Mucosa of descending colon (tissue), 3 donors: Measurements from ENCODE around the gene RASSF5. TPM values are rescaled to one million over a fixed set of nuclear protein-coding genes. Genes with fewer than 3 reads are reported as not detected.
"Not testable (repeated sequence)": the region's sequence is repeated elsewhere in the genome, so short reads cannot be mapped to it uniquely, and the experiment has no call there.

Experiments used
- ATAC-seq: fragments of 200-7000 bp; cut with Tn5 transposase; one replicate; pipeline ENCODE4 v1.9.1; 2020; ENCODE audit warnings: mild to moderate bottlenecking, moderate library complexity
- DNase-seq, 3 donors: peaks; one replicate each; pipeline ENCODE4 v3.0.0-alpha.2; 2020
- H3K36me3 ChIP-seq: fragments of 200-600 bp; one replicate; pipeline ENCODE4 v1.8.0; 2021; ENCODE audit warnings: low read depth, mild to moderate bottlenecking
- H3K4me1 ChIP-seq: fragments of 200-600 bp; one replicate; pipeline ENCODE4 v1.8.0; 2021; ENCODE audit warnings: low read depth, mild to moderate bottlenecking
- H3K4me3 ChIP-seq: fragments of 200-600 bp; one replicate; pipeline ENCODE4 v1.8.0; 2021; ENCODE audit warnings: mild to moderate bottlenecking
- H3K9me3 ChIP-seq: fragments of 200-600 bp; one replicate; pipeline ENCODE4 v1.8.0; 2021; ENCODE audit warnings: mild to moderate bottlenecking
- intact Hi-C, 2 donors: fragments of 100-400 bp; cut with DNase I in 1 of 2; cut with micrococcal nuclease in 1 of 2; formaldehyde crosslinking; loops; one replicate each; pipeline versions ENCODE4 v1.11.0 to v1.11.1; 2022; cut with DNase I, micrococcal nuclease
- total RNA-seq, 3 donors: library from RNA; stranded (reverse); fragmentation: NEBNext Ultra II Directional in 2 of 3; extraction: Animal tissue kit (Norgen Biotek cat#: 25700) in 2 of 3; gene quantifications; one replicate each; pipeline versions ENCODE4 v1.2.1 to v1.2.4, GENCODE V29; 2021 to 2023
- TF ChIP-seq, protein P1 (sequence below): fragments of 200-600 bp; IDR thresholded peaks from one replicate; pipeline ENCODE4 v1.8.0; 2022; ENCODE audit warnings: antibody characterized with exemption, mild to moderate bottlenecking
- donor health status: DM: no; HTN: no; CAD: no; lungs with moderate emphysema.
- donor health status: DM: no; HTN: no; CAD: no.
- donor health status: DM: no; HTN: yes; CAD: no.

Gene RASSF5
- total RNA-seq, 3 donors from 2014 or later: 5.3 to 7.6 (median 5.8) TPM

DNA sequence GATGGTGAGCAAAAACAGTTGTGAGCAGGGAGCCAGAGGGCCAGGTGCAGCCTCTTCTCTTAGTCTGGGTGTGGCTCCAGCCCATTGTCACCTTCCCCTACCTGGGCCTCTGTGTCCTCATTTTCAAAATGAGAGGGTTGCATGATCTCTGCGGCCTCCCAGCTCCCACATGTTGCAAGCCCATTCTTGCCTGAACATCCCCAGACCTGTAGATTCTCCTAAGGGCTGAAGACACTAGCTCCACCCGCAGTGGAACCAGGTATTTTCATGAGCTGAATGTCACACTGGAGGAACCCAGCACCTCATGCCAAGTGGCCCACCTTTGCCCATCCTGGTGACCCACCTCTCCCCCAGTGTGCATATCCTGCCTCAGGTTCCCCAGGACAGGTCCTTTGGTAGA, 24.7 kb upstream of the RASSF5 start:
- DNase-seq (no peak), ATAC-seq (no peak)
- Histone ChIP-seq H3K36me3 (no peaks in the 10 kb centered on the region), H3K4me1 (no peaks in the 10 kb centered on the region), H3K9me3 (no peaks in the 10 kb centered on the region), H3K4me3 (no peak overlapping the region)
- TF ChIP-seq, protein P1, sequence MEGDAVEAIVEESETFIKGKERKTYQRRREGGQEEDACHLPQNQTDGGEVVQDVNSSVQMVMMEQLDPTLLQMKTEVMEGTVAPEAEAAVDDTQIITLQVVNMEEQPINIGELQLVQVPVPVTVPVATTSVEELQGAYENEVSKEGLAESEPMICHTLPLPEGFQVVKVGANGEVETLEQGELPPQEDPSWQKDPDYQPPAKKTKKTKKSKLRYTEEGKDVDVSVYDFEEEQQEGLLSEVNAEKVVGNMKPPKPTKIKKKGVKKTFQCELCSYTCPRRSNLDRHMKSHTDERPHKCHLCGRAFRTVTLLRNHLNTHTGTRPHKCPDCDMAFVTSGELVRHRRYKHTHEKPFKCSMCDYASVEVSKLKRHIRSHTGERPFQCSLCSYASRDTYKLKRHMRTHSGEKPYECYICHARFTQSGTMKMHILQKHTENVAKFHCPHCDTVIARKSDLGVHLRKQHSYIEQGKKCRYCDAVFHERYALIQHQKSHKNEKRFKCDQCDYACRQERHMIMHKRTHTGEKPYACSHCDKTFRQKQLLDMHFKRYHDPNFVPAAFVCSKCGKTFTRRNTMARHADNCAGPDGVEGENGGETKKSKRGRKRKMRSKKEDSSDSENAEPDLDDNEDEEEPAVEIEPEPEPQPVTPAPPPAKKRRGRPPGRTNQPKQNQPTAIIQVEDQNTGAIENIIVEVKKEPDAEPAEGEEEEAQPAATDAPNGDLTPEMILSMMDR: no peak
- intact Hi-C loops: no loop called here

DNA sequence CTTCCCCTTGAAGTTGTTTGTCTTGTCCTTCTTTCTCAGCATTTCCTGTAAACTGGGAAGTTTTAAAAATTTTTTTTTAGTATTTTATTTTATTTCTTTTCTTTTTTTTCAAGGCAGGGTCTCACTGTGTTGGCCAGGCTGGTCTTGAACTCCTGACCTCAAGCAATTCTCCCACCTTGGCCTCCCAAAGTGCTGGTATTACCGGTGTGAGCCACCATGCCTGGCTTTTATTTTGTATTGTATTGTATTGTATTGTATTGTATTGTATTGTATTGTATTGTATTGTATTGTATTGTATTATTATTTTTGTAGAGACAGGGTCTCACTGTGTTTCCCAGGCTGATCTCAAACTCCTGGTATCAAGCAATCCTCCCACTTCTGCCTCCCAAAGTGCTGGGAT, 23.5 kb upstream of the RASSF5 start:
- H3K4me1 ChIP-seq, ATAC-seq, DNase-seq, H3K9me3 ChIP-seq, H3K4me3 ChIP-seq, H3K36me3 ChIP-seq, intact Hi-C loops: not testable (repeated sequence)

DNA sequence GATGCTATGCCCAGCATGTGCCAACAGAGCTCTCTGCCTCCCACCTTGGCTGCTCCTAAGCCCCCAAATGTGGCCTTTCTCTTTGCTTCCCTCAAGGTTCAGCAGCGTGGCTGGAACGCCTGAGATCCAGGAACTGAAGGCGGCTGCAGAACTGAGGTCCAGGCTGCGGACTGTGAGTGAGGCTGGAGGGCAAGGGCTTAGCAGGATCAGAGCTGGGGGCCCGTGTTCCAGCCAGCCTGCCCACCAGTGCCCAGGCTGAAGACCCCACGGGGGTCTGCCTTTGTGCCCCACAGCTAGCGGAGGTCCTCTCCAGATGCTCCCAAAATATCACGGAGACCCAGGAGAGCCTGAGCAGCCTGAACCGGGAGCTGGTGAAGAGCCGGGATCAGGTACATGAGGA, 22.4 kb upstream of the RASSF5 start:
- no peak for ATAC-seq
- Histone ChIP-seq H3K4me1 (no peaks in the 10 kb centered on the region), H3K9me3 (no peaks in the 10 kb centered on the region), H3K36me3 (no peaks in the 10 kb centered on the region), H3K4me3 (no peak overlapping the region)
- intact Hi-C loops: no loop called here
- no peak for DNase-seq
- TF ChIP-seq, protein P1: no peak

DNA sequence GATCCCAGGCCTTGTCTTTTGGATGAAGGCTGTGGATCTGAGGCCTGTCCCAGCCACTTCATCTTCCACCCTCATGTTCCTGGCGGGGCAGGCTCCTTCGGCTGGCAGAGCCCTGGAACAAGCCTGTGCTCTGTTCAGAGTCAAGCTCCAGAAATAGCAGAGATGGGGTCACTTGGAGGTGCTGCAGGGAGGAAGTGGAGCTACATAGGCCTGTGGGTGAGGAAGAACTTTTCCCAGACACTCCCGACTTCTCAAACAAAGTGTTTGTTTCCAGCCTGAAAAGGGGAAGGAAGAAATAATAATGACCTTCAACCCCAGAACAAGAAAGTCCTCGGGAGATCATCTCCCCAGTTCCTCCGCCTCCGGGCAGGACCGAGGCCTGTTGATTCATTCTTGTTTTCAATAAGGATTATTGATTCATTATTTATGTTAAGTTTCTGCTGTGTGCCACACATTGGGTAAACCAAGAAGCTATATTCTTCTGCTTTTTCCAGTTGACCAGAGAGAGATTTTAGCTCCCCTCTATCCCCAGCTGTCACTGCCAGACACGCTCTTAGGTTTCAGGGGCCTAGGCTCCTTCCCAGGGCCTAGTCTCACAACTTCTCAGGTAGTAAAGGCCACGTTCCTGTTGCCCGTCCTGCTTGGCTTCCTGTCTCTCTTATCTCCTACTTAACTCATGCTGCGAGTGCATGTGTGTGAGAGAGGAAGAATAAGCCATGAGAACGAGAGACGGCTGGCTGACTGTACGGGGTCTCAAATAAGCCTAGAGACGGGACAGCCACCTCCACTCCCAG, 20.1 kb upstream of the RASSF5 start:
- TF ChIP-seq, protein P1: no peak
- ATAC-seq: no peak
- H3K9me3 ChIP-seq: no peaks in the 10 kb centered on the region
- no peak overlapping the region for H3K4me3 ChIP-seq
- intact Hi-C loops: no loop called here
- peak in 1 of 3 donors; percentile 9 for DNase-seq
- H3K36me3 ChIP-seq: no peaks in the 10 kb centered on the region
- no peaks in the 10 kb centered on the region for H3K4me1 ChIP-seq

DNA sequence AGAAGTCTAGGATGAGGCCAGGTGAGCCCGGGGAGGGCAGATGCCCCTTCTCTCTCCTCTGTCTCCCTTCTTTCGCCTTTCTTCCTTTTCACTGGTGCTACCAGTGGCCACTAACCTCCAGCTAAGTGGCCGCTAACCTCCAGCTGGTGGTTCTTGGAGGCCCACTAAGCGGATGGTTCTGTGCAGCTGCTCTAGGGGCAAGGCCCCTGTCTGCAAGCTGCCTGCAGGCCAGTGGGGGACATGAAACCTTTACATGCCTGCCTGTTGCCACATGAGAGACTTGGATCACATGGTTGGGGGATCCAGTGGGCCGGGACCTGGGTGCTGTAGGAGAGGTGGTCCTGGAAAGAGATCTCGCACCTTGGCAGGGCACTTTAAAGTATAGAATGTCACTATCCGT, 19.4 kb upstream of the RASSF5 start:
- no peak overlapping the region for H3K4me3 ChIP-seq
- TF ChIP-seq, protein P1: no peak
- intact Hi-C loops: no loop called here
- ATAC-seq (no peak), DNase-seq (peak in 1 of 3 donors; percentile 11)
- H3K4me1 ChIP-seq: no peaks in the 10 kb centered on the region
- no peaks in the 10 kb centered on the region for H3K36me3 ChIP-seq
- H3K9me3 ChIP-seq: no peaks in the 10 kb centered on the region

DNA sequence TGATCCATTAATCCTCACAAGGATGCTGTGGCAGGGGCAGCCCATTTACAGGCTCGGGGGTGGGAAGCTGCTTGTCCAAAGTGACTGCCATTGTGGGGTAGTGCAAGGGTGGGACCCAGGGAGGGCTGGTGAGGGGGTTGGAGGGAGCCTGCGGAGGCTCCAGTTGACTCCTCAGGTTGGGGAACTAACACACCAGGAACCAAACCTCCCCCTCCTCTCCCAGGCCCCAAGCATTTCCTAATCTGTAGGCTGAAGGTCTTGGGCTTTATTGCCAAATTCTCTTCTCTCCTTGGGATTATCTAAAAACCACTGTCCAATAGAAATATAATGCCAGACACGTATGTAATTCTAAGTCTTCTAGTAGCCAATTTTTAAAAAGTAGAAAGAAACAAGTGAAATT, 18.9 kb upstream of the RASSF5 start:
- ATAC-seq (no peak), DNase-seq (no peak)
- H3K4me1 ChIP-seq: no peaks in the 10 kb centered on the region
- H3K4me3 ChIP-seq: no peak overlapping the region
- intact Hi-C loops: no loop called here
- no peaks in the 10 kb centered on the region for H3K36me3 ChIP-seq
- no peaks in the 10 kb centered on the region for H3K9me3 ChIP-seq
- TF ChIP-seq, protein P1: no peak
